ENCODE data around the gene SLC6A17.

SLC6A17 gene

DNA sequence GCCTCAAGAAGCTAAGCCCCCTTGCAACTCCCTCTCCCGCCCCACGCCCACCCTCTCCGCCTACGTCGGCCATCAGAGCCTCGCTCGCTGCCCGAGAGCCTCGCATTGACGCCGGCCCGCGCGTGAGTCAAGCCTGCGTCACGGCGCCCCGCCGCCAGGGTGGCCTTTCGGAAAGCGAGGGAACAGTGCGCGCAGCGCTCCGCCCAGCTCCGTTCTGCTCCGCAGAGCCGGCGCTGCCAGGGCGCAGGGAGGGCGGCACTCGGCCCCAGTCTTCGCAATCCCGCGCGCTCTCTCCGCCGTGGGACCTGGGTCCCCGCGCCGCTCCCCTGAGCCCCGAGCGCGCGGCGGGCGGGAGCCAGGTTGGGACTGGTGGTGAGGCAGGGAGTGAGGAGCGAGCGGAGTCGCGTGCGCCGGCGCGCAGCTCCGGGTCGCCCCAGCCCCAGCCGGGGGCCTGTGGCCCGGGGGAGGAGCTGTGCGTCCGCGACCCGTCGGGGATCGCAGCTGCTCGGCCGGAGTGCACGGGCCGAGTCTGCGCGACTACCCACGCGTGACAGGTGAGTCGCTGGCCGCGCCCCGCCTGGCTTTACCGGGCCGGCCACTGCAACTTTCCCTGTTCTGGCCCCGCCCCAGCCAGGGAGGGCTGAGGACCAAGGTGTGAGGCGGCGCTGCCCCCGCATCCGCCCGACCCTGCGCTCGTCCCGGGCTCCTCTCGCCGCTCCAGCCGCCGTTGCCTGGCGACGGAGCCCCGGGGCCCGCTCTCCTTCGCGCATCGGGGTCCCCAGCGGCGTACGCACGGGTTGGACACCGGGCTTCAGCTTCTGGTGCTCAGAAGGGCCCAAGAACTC is at the start of gene SLC6A17:
Gene SLC6A17, plus strand, starts transcription at position 165 of the 845 bp plus-strand sequence. CDS start 16,436 bp downstream, outside the sequence.
- DNase-seq = peak; percentile 65

- no peak for DNase-seq
Observed at GRCh38 chr1:110102081-110102480, 48.2 kb upstream of the SLC6A17 start.

- peak; percentile 90 for DNase-seq
Observed at GRCh38 chr1:110106013-110106941, 44.0 kb upstream of the SLC6A17 start.

- no peak for DNase-seq
Observed at GRCh38 chr1:110107867-110108469, 42.3 kb upstream of the SLC6A17 start.

GRCh38 chr1:110111081-110111480 is 39.2 kb upstream of the SLC6A17 start:
- no peak for DNase-seq

DNA sequence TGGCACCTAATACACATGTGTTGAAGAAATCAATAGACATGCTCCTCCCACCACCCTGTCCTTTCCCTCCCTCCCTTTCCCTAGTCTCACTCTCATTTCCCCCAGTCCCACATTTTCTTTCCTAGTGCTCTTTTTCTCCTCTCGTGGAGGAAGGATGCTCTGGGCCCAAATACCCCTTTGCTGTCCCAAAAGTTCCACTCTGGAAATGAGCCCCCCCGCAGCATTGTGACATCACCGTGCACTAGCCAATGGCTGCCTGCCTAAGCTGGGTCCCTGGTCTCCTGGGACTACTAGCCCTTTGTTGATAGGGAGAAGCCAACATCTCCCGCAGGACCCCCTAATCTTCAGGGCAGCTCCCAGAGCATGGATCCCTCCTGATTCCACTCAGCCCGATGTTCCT is 38.2 kb upstream of the SLC6A17 start, which contains the start of gene UBL4B:
Gene UBL4B, plus strand, starts transcription at position 301 of the 400 bp plus-strand sequence. Its CDS starts 92 bp downstream, at position 393.
- no peak for DNase-seq

DNA sequence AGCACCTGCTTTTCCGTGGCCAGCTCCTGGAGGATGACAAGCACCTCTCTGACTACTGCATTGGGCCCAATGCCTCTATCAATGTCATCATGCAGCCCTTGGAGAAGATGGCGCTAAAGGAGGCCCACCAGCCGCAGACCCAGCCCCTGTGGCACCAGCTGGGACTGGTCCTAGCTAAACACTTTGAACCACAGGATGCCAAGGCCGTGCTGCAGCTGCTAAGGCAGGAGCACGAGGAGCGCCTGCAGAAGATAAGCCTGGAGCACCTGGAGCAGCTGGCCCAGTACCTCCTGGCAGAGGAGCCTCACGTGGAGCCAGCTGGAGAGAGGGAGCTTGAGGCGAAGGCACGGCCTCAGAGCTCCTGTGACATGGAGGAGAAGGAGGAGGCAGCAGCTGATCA is 37.6 kb upstream of the SLC6A17 start:
- DNase-seq = no peak

- no peak for DNase-seq
Observed at GRCh38 chr1:110113551-110113950, 36.7 kb upstream of the SLC6A17 start.

- no peak for DNase-seq
Observed at GRCh38 chr1:110114173-110114572, 36.1 kb upstream of the SLC6A17 start.

- no peak for DNase-seq
Observed at GRCh38 chr1:110114784-110115183, 35.5 kb upstream of the SLC6A17 start.

GRCh38 chr1:110118636-110119396 is 31.5 kb upstream of the SLC6A17 start:
- no peak for DNase-seq

GRCh38 chr1:110119843-110120242 is 30.5 kb upstream of the SLC6A17 start:
- DNase-seq = no peak

- DNase-seq = no peak
Observed at GRCh38 chr1:110120960-110121561, 29.2 kb upstream of the SLC6A17 start.

DNA sequence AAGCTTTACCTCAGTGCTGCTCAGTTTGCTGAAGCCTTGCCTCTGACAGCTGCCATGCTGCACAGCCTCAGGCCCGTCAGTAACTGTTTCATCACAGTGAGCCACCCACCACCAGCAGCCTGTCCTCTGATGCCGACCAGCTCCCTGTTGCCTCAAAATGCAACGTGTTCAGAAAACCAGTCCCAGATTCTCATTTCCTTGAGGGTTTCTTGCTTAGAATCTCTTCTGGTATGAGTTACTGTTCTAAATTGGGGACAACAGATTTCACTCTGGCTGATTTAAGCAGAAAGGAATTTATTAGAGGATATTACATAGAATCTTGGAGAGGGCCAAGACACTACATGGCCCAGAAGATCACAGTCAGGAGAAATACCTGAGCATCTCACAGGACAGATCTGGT is 27.1 kb upstream of the SLC6A17 start:
- no peak for DNase-seq

DNA sequence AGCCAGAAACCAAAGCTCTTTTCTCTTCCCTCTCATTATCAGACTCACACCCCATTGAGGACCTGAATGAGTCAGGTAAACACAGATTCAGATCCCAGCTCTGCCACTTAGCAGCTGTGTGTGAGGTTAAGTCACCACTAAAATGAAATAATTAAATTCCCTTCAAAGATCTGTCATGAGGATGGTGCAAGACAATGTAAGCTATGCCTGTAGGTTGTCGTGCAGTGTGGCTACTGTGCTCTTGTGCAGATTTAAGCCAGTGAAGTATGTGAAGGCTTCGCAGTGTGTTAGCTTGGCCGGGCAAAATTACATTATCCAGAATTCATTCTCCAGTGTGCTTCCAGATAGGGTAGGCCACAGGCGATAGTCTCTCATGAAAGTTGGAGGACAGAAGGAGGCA is 24.5 kb upstream of the SLC6A17 start:
- no peak for DNase-seq

DNA sequence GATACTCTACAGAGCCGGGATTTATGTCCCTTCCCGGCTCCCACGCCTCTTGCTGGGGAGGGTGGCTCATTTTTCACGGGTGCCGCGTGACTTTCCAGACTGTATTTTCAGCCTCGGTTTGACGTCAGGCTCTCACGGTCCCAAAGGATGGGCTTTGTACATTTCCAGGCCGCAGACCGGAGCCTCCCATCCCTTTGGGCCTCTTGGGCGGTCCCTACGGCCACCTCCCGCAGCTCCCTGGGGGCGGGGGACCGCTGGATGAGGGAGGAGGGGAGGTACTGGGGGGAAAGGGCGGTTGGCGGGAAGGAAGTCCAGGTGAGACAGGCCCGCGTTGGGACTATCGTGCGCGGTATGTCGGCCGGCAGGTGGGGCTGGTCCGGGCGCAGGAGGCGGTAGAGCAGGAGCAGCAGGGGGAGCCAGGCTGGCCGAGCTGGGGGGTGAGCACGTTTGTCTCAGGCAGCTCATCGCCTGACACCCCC is 20.1 kb upstream of the SLC6A17 start:
- DNase-seq = no peak

DNA sequence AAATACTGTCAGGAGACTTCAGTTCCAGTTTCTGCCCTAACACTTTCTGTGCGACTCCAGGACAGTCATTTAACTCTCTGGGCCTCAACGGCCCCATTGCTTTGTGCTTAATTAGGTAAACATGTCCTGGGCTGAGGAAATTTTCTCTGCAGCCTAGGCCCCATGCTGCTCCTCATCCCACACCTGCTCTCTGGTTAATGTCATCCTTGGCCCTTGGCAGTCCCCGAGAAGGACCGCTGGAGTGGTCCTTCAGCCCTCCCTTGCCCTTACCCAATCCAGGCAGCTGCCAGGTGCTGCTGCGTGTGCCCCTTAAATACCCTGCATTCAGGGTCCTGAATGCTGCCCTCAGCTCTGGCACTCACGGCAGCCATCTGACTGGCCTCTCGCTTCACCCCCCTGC is 19.3 kb upstream of the SLC6A17 start:
- no peak for DNase-seq

DNA sequence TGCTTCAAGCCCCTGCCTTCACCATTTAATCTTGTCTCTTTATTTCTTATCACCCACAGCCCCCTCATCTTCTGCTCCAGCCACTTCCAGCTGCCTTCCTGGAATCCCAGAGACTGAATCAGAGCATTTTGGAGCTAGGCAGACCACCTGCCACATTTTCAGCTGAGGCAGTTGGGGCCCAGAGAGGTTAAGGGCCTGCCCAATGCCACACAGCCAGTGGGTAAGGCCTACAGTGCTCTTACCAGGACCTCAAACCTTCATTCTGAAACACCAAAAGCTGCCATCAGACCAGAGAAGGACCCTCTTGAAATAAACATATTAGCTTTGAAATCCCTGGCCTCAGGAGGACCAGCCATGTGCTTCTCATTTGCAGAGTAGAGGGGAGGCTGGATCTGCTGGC is 17.6 kb upstream of the SLC6A17 start:
- no peak for DNase-seq

DNA sequence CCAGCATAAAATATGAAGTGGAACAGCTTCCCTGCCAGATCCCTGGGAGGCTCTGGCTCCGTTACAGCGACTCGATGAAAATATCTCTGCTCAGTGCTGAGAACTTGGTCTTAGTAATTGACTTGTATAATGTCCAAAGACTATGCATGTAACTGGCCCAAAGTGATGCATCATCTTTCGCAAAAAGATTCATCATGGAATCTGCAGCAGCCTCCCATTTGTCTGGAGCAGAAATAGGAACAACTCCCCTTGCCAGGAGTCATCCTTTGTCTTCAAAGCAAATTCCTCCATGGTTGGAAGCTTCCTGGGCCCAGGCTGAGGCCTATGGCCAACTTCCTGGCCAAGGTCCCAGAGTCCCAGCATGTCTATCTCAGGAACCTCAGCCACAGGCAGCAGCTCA is 16.9 kb upstream of the SLC6A17 start:
- DNase-seq = no peak

DNA sequence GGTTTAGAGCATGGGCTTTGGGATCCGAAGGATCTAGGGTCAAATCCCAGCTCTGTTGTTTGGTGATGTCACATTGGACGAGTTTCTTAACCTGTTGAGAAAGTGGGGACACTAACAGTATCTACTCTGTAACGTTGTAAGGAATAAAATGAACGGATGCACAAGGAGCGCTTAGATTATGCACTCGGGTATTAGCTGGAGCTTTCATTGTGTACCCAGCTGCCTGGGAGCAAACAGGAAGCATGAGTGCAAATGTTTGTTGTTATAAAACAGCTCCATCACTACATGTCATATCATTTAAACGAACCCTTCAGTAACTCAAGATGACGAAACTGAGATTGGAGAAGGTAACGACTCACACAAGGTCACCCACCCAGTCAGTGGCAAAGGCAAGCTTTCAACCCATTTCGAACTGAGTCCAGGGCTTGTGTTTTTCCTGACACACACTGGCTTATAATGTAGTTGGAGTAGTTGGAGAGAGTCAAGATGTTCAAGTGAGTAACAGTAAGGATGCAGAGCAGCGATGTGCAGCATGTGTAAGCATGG is 16.2 kb upstream of the SLC6A17 start:
- no peak for DNase-seq

GRCh38 chr1:110135246-110135645 is 15.0 kb upstream of the SLC6A17 start:
- no peak for DNase-seq

DNA sequence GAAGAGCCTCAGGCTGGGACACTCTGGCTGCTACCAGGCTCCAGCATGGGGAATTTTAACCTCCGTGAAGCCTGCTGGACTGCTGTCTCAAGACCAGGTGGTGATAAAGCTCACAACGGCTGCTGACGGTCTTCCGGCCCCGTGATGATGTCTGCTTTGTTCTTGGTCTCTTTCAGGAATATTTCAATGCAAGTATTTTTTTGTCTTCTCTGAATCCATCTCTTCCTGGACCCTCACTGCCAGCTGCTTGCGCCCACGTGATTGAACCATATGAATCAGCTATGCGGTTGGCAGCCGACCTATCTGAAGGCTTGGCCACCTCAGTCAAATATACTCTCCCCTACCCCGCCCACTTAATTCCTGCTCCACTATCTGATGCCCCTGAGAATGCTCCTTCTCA is 14.6 kb upstream of the SLC6A17 start:
- no peak for DNase-seq
